ENCODE measurements around the gene PHF12. TPM values are rescaled to one million over a fixed set of nuclear protein-coding genes. Genes with fewer than 3 reads are reported as not detected.

PHF12 gene
- total and polyA plus RNA-seq, 11 donors = 8.2 to 31.2 (median 20.9) TPM

DNA sequence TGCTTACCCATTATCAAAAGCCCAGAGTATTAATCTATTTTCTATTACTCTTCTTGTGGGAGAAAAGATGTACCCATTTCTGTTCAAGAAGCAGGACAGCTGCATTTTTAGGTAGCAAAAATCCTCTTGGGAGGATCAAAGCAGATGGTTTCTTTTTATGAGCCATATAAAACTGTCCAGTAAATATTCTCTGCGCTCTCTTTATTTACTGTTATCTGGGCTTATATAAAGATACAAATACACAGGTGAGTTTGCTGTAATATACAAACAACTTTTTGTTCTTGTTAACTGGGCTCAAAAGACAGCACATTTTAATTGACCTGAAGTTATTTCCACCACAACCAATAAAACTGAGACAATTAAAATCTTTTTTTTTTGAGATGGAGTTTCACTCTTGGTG, 10.1 kb downstream of the PHF12 start:
- H3K4me3 ChIP-seq = no peak overlapping the region
- peak overlapping the region in 8 of 12 donors; percentile 0 to 69 (median 33) for H3K27ac ChIP-seq
- intact Hi-C loops (cut with DNase I) = loop anchor here in 2 of 10 donors (10.0 kb wide), 3 partner anchors 176 to 606 kb away; partner anchors contain the start of genes IFT20 (in 1 of the 2), NUFIP2 (in 1 of the 2) and TNFAIP1 (in 1 of the 2)
- 72 to 94% (median 84%) methylated on average over 1 of the region's 1 CpG for whole genome bisulfite sequencing, 4 donors
- H3K27me3 ChIP-seq = no peaks in the 10 kb centered on the region
- DNase-seq (no peak), ATAC-seq (no peak)
- H3K36me3 ChIP-seq = peaks cover 0 to 21% (median 13%) of the 10 kb centered on the region in 9 donors
- TF ChIP-seq, protein P1, sequence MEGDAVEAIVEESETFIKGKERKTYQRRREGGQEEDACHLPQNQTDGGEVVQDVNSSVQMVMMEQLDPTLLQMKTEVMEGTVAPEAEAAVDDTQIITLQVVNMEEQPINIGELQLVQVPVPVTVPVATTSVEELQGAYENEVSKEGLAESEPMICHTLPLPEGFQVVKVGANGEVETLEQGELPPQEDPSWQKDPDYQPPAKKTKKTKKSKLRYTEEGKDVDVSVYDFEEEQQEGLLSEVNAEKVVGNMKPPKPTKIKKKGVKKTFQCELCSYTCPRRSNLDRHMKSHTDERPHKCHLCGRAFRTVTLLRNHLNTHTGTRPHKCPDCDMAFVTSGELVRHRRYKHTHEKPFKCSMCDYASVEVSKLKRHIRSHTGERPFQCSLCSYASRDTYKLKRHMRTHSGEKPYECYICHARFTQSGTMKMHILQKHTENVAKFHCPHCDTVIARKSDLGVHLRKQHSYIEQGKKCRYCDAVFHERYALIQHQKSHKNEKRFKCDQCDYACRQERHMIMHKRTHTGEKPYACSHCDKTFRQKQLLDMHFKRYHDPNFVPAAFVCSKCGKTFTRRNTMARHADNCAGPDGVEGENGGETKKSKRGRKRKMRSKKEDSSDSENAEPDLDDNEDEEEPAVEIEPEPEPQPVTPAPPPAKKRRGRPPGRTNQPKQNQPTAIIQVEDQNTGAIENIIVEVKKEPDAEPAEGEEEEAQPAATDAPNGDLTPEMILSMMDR (IDR thresholded peaks at IDR 0.05) = no peak
- TF ChIP-seq POLR2A (IDR thresholded peaks at IDR 0.05) = no peak
- H3K4me1 ChIP-seq = peaks cover 8 to 90% (median 80%) of the 10 kb centered on the region in 12 donors
- H3K9me3 ChIP-seq = no peaks in the 10 kb centered on the region

DNA sequence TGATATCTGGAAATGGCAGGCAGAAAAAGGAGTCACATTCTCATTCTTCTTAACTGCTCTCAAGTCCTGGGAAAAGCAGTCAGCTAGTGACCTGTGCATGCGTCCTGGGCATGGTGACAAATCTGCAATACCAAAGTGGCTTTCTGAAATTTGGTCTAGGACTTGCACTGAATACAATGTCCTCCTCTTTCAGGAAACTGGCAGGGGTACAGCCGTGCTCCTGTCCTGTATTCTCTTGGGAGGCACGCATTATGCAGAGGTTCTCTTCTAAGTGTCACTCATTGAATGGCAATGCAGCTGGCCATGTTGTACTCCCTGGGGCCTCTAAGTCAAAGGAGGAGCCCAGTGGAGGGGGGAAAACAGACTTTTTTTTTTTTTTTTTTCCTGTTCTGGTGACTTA, 10.6 kb downstream of the PHF12 start:
- peak; percentile 70 to 82 (median 74) for ATAC-seq

DNA sequence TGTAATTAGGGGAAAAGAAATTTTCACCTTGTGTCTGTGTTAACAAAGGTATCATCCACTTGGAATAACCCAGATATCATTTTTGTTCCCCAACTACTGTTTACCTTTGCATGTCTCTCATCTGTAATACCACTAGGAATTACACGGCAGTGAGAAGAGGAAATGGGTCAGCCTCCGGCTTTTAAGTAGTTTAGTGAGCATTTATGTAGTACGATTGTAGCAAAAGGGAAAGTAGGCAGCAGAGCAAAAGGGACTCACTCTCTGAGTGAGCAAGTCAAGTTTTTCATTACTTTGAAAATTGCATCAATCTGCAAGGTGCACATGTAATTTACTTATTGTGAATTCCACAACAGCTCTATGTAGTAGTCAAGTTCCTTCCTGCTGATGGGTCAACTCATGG, 11.2 kb downstream of the PHF12 start:
- WGBS, 4 donors = 35 to 65% (median 48%) methylated on average over 3 of the region's 3 CpGs
- TF ChIP-seq, protein P1 (IDR thresholded peaks at IDR 0.05) = no peak
- TF ChIP-seq POLR2A (IDR thresholded peaks at IDR 0.05) = no peak
- Histone ChIP-seq H3K9me3 (no peaks in the 10 kb centered on the region), H3K27me3 (no peaks in the 10 kb centered on the region), H3K4me3 (no peak overlapping the region), H3K36me3 (peaks cover 0 to 21% (median 13%) of the 10 kb centered on the region in 9 donors), H3K4me1 (peaks cover 8 to 90% (median 76%) of the 10 kb centered on the region in 12 donors), H3K27ac (peak overlapping the region; percentile 0 to 69 (median 30))
- intact Hi-C loops (cut with DNase I) = loop anchor here in 2 of 10 donors (10.0 kb wide), 3 partner anchors 175 to 605 kb away; partner anchors contain the start of genes IFT20 (in 1 of the 2), NUFIP2 (in 1 of the 2) and TNFAIP1 (in 1 of the 2)
- ATAC-seq = no peak
- DNase-seq = no peak

More for the DNA sequence above, 10.6 kb downstream of the PHF12 start:
- no peak overlapping the region for H3K4me3 ChIP-seq
- H3K4me1 ChIP-seq = peaks cover 8 to 90% (median 78%) of the 10 kb centered on the region in 12 donors
- DNase-seq = peak in 2 of 5 donors; percentile 68 to 78
- intact Hi-C loops (cut with DNase I) = loop anchor here in 2 of 10 donors (10.0 kb wide), 3 partner anchors 176 to 606 kb away; partner anchors contain the start of genes IFT20 (in 1 of the 2), NUFIP2 (in 1 of the 2) and TNFAIP1 (in 1 of the 2)
- peaks cover 0 to 21% (median 13%) of the 10 kb centered on the region in 9 donors for H3K36me3 ChIP-seq
- TF ChIP-seq POLR2A (IDR thresholded peaks at IDR 0.05) = no peak
- TF ChIP-seq, protein P1 (IDR thresholded peaks at IDR 0.05) = no peak
- H3K9me3 ChIP-seq = no peaks in the 10 kb centered on the region
- H3K27me3 ChIP-seq = no peaks in the 10 kb centered on the region
- WGBS, 4 donors = 8 to 19% (median 12%) methylated on average over 3 of the region's 3 CpGs
- H3K27ac ChIP-seq = peak overlapping the region; percentile 0 to 69 (median 33)

DNA sequence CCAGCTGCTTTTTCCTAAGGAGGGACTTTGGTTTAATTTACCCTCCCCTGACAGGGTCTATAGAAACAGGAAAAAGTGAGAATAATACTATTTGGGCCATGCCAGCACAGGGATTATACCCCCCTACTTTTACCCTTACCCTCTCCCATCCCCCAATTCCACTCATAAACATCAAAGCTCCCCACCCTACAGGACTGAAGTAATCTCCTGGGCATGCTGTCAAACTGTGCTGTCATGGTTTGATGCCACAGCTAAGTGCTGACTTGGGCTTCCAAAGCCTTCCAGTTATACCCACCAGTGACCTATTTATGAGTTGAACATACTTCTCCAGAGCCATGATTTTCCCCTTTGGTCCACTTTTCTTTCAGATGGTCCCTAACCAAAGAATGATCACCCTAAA, 12.8 kb downstream of the PHF12 start:
- Histone ChIP-seq H3K4me1 (peaks cover 8 to 85% (median 65%) of the 10 kb centered on the region in 12 donors), H3K4me3 (no peak overlapping the region), H3K9me3 (no peaks in the 10 kb centered on the region), H3K27me3 (no peaks in the 10 kb centered on the region), H3K27ac (peak overlapping the region in 9 of 12 donors; percentile 16 to 69 (median 33)), H3K36me3 (peaks cover 0 to 11% (median 6%) of the 10 kb centered on the region in 9 donors)
- no peak for TF ChIP-seq POLR2A (IDR thresholded peaks at IDR 0.05)
- TF ChIP-seq, protein P1 (IDR thresholded peaks at IDR 0.05) = no peak
- DNase-seq (peak in 4 of 5 donors; percentile 49 to 73 (median 66)), ATAC-seq (peak; percentile 78 to 88 (median 84))
- intact Hi-C loops (cut with DNase I) = no loop called here
